Measurements from ENCODE around the gene LRRN4CL. TPM values are rescaled to one million over a fixed set of nuclear protein-coding genes. Genes with fewer than 3 reads are reported as not detected.
"Not testable (repeated sequence)": the region's sequence is repeated elsewhere in the genome, so short reads cannot be mapped to it uniquely, and the experiment has no call there.

Gene LRRN4CL
- total RNA-seq (1 to 10 TPM; 2.4 to 4.8 (median 3.8) TPM), polyA plus RNA-seq (1 to 10 TPM; 1.8 to 3.7 (median 2.8) TPM)
- long read RNA-seq, donor 1, partial matches to known transcripts = 0 of 3 reads
- long read RNA-seq, donor 1, other reads (novel, unspliced or antisense) = 1 of 3 reads
- long read RNA-seq, donor 2, partial matches to known transcripts = 0 of 1 reads
- long read RNA-seq, donor 2, other reads (novel, unspliced or antisense) = 0 of 1 reads

DNA sequence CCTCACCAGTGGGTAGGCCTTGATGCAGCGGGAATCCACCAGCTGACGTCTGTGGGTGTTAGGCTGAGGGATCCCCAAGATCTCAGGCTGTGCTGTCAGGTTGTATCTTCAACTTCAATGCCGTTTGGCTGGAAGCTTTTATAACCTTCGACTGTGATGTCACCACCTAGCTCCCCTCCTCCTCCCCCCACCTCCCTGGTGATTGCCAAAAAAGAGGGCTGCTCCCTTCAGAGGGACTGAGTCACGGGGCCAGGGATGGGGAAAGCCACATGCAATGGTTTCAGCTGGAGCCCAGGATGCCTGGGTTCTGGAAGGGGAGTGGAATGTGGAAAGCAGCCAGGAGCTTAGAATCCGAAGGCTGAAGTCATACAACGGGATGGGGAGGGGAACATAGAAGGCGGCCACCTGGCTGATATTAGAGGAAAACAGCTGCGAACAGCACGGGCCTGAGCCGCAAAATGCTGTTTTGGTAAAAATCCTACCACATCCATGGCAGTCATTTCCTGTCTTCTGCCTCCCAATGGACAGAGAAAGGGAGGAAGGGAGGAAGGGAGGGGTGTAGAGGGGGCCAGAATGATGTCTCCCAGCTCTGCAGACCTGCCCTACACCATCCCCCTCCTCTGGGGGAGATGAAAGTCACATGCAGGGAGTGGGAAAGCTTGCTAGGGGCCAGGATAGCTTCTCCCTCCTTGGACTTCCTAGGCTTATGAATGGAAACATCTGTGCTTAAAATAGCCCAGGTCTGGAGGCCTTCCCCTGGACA is at the start of gene LRRN4CL:
TSS of gene LRRN4CL (minus strand) at position 110 of the 763 bp plus-strand sequence. CDS start 1,022 bp downstream, outside the sequence.
- no peak for TF ChIP-seq CTCF (IDR thresholded peaks at IDR 0.05)
- DNase-seq (peak; percentile 90 to 92), ATAC-seq (peak; percentile 64 to 80 (median 78))
- Histone ChIP-seq H3K27ac (peak within 1 kb of the TSS; percentile 53), H3K27me3 (ENCODE audit: insufficient read depth in 3 of 3, low read length in 2 of 3) (no peaks in the 10 kb centered on the region), H3K36me3 (ENCODE audit: insufficient read depth in 1 of 2, low read depth in 1 of 2) (peaks cover 0 to 41% of the 10 kb centered on the region in 2 donors), H3K4me3 (peak within 1 kb of the TSS; percentile 43), H3K9me3 (no peaks in the 10 kb centered on the region), H3K4me1 (peaks cover 5% of the 10 kb centered on the region)
- intact Hi-C loops (cut with DNase I) = loop anchor here (5.0 to 10.0 kb wide), 3 partner anchors 97 to 295 kb away; partner anchors contain the start of gene TUT1 (in 1 of the 2)
- WGBS, 3 donors = 21 to 32% (median 30%) methylated on average over 11 of the region's 11 CpGs

DNA sequence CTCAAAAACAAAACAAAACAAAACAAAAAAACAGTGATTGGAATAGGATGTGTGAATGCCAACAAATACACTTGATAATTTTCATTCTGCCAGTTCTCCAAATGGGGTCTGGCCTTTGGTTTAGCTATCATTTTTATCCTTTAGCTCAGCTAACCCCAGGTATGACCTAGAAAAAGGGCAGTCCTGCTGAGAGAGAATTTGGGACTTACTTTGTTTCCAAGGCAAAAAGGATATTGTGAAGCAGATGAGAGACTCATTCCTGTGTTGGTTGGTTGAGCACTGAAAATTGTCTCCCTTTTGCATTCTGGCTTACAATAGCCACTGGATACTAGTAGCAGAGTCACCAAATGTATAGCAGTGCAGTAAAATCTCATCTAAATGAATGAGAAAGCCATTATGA is 47.9 kb upstream of the LRRN4CL start:
- peaks cover 0 to 89% of the 10 kb centered on the region in 2 donors for H3K36me3 ChIP-seq (ENCODE audit: insufficient read depth in 1 of 2, low read depth in 1 of 2)
- no peaks in the 10 kb centered on the region for H3K9me3 ChIP-seq
- no peak overlapping the region for H3K4me3 ChIP-seq
- intact Hi-C loops (cut with DNase I) = no loop called here
- no peak for TF ChIP-seq CTCF (IDR thresholded peaks at IDR 0.05)
- ATAC-seq (no peak), DNase-seq (no peak)
- H3K27ac ChIP-seq = no peak overlapping the region
- H3K4me1 ChIP-seq = no peaks in the 10 kb centered on the region
- no peaks in the 10 kb centered on the region for H3K27me3 ChIP-seq (ENCODE audit: insufficient read depth in 3 of 3, low read length in 2 of 3)

- no peak overlapping the region for H3K4me3 ChIP-seq
- no peaks in the 10 kb centered on the region for H3K9me3 ChIP-seq
- TF ChIP-seq CTCF (IDR thresholded peaks at IDR 0.05) = no peak
- H3K27me3 ChIP-seq (ENCODE audit: insufficient read depth in 3 of 3, low read length in 2 of 3) = no peaks in the 10 kb centered on the region
- ATAC-seq = no peak
- no peak overlapping the region for H3K27ac ChIP-seq
- DNase-seq = no peak
- intact Hi-C loops (cut with DNase I) = no loop called here
- peaks cover 15% of the 10 kb centered on the region for H3K4me1 ChIP-seq
- H3K36me3 ChIP-seq (ENCODE audit: insufficient read depth in 1 of 2, low read depth in 1 of 2) = peaks cover 4 to 65% of the 10 kb centered on the region in 2 donors
- 86 to 94% (median 86%) methylated on average over 2 of the region's 2 CpGs for WGBS, 3 donors
Observed at GRCh38 chr11:62732830-62733229, 43.5 kb upstream of the LRRN4CL start.

- intact Hi-C loops (cut with DNase I) = not testable (repeated sequence)
- 87 to 89% (median 88%) methylated on average over 14 of the region's 14 CpGs for WGBS, 3 donors
Observed at GRCh38 chr11:62730076-62730475, 40.7 kb upstream of the LRRN4CL start.

More at GRCh38 chr11:62730076-62730475, 40.7 kb upstream of the LRRN4CL start:
- not testable (repeated sequence) for DNase-seq; H3K27me3 ChIP-seq (ENCODE audit: insufficient read depth in 3 of 3, low read length in 2 of 3); ATAC-seq; H3K9me3 ChIP-seq; H3K27ac ChIP-seq
- peaks cover 23% of the 10 kb centered on the region for H3K4me1 ChIP-seq
- H3K4me3 ChIP-seq = peak overlapping the region; percentile 76
- peaks cover 4 to 38% of the 10 kb centered on the region in 2 donors for H3K36me3 ChIP-seq (ENCODE audit: insufficient read depth in 1 of 2, low read depth in 1 of 2)
